T-helper 1 cell treated with Interleukin-12 subunit alpha and Interleukin-12 subunit beta and Interleukin-4 antibody, amounts not matched to agents 30 ng/mL and 1 ng/mL, for 36 hours (primary cell): ENCODE results near the gene SPATA32. TPM values are rescaled to one million over a fixed set of nuclear protein-coding genes. Genes with fewer than 3 reads are reported as not detected.
"Not testable (repeated sequence)": the region's sequence is repeated elsewhere in the genome, so short reads cannot be mapped to it uniquely, and the experiment has no call there.

Experiments
- intact Hi-C: fragments of 100-400 bp; cut with micrococcal nuclease; formaldehyde crosslinking; loops from one replicate; pipeline ENCODE4 v1.15.1; 2024
- total RNA-seq: library from RNA; stranded (reverse); gene quantifications from 2 replicates; pipeline ENCODE4 v1.2.3, GENCODE V29; 2022

Gene SPATA32
- total RNA-seq, 1 donor from 2014 or later = 0.37 TPM

GRCh38 chr17:45273551-45273957 is 11.7 kb upstream of the SPATA32 start:
- intact Hi-C loops = no loop called here

- intact Hi-C loops = no loop called here
These were observed 9.7 kb upstream of the SPATA32 start for GRCh38 chr17:45271603-45272002.

GRCh38 chr17:45270828-45271418 is 9.0 kb upstream of the SPATA32 start:
- intact Hi-C loops = loop anchor here (1.0 kb wide), 1 partner anchor 52 kb away; no protein-coding TSS in a partner anchor

GRCh38 chr17:45269912-45270311 is 8.0 kb upstream of the SPATA32 start:
- intact Hi-C loops = loop anchor here (1.0 kb wide), 1 partner anchor 51 kb away; no protein-coding TSS in a partner anchor

- intact Hi-C loops = no loop called here
These were observed 5.7 kb upstream of the SPATA32 start for GRCh38 chr17:45267436-45268055.

- intact Hi-C loops = no loop called here
These were observed 4.6 kb upstream of the SPATA32 start for GRCh38 chr17:45266372-45266926.

GRCh38 chr17:45265821-45266220 is 3.9 kb upstream of the SPATA32 start:
- intact Hi-C loops = no loop called here

- intact Hi-C loops = no loop called here
These were observed 3.1 kb upstream of the SPATA32 start for GRCh38 chr17:45264988-45265387.

GRCh38 chr17:45264430-45264829 is 2.5 kb upstream of the SPATA32 start:
- intact Hi-C loops = no loop called here

- intact Hi-C loops = no loop called here
These were observed 1.6 kb upstream of the SPATA32 start for GRCh38 chr17:45263477-45263860.

- intact Hi-C loops = loop anchor here (1.0 kb wide), 1 partner anchor 14 kb away; no protein-coding TSS in a partner anchor
These were observed 902 bp upstream of the SPATA32 start for GRCh38 chr17:45262516-45263476.

- intact Hi-C loops = no loop called here
These were observed 1.6 kb downstream of the SPATA32 start for GRCh38 chr17:45260204-45260783.

GRCh38 chr17:45258981-45259380 is 2.9 kb downstream of the SPATA32 start:
- intact Hi-C loops = no loop called here

GRCh38 chr17:45257115-45257514 is 4.8 kb downstream of the SPATA32 start:
- intact Hi-C loops = no loop called here

GRCh38 chr17:45256114-45256966 is 5.6 kb downstream of the SPATA32 start:
- intact Hi-C loops = no loop called here

- intact Hi-C loops = no loop called here
These were observed 6.5 kb downstream of the SPATA32 start for GRCh38 chr17:45255358-45255757.

GRCh38 chr17:45253879-45254278 is 8.0 kb downstream of the SPATA32 start:
- intact Hi-C loops = no loop called here

GRCh38 chr17:45253237-45253636 is 8.7 kb downstream of the SPATA32 start:
- intact Hi-C loops = not testable (repeated sequence)

GRCh38 chr17:45251931-45252330 is 10.0 kb downstream of the SPATA32 start:
- intact Hi-C loops = no loop called here
